GM18870 (cell line): ENCODE results near the gene SDK2.

Experiments used
- ATAC-seq: cut with Tn5 transposase; IDR thresholded peaks from one replicate; pipeline ENCODE4 v1.9.1; 2021; ENCODE audit warnings: moderate library complexity; ENCODE audit not compliant: unreplicated experiment

SDK2 gene

GRCh38 chr17:73654241-73654640 is 10.0 kb upstream of the SDK2 start:
- ATAC-seq, result no peak

GRCh38 chr17:73653810-73654209 is 9.6 kb upstream of the SDK2 start:
- ATAC-seq, result no peak

- no peak for ATAC-seq
These were observed 8.7 kb upstream of the SDK2 start for GRCh38 chr17:73652886-73653480.

- no peak for ATAC-seq
These were observed 6.5 kb upstream of the SDK2 start for GRCh38 chr17:73650617-73651200.

- ATAC-seq, result no peak
These were observed 5.9 kb upstream of the SDK2 start for GRCh38 chr17:73650140-73650539.

- ATAC-seq, result no peak
These were observed 4.7 kb upstream of the SDK2 start for GRCh38 chr17:73648974-73649373.

- ATAC-seq, result no peak
These were observed 4.2 kb upstream of the SDK2 start for GRCh38 chr17:73648543-73648820.

GRCh38 chr17:73647772-73648542 is 3.7 kb upstream of the SDK2 start:
- no peak for ATAC-seq

- no peak for ATAC-seq
These were observed 3.1 kb upstream of the SDK2 start for GRCh38 chr17:73647301-73647695.

GRCh38 chr17:73646409-73647300 is 2.4 kb upstream of the SDK2 start:
- ATAC-seq, result no peak

- ATAC-seq, result no peak
These were observed 1.0 kb upstream of the SDK2 start for GRCh38 chr17:73645050-73645871.

- no peak for ATAC-seq
These were observed 447 bp downstream of the SDK2 start for GRCh38 chr17:73643852-73644144.

- no peak for ATAC-seq
These were observed 1.0 kb downstream of the SDK2 start for GRCh38 chr17:73643001-73643851.

GRCh38 chr17:73642659-73643000 is 1.6 kb downstream of the SDK2 start:
- no peak for ATAC-seq

- ATAC-seq, result no peak
These were observed 2.2 kb downstream of the SDK2 start for GRCh38 chr17:73641826-73642600.

GRCh38 chr17:73640691-73641090 is 3.6 kb downstream of the SDK2 start:
- no peak for ATAC-seq

GRCh38 chr17:73639932-73640331 is 4.3 kb downstream of the SDK2 start:
- no peak for ATAC-seq

- no peak for ATAC-seq
These were observed 4.9 kb downstream of the SDK2 start for GRCh38 chr17:73639322-73639721.

- ATAC-seq, result no peak
These were observed 5.7 kb downstream of the SDK2 start for GRCh38 chr17:73638556-73638955.
